Lung (tissue), 12 donors: ENCODE results near the gene DRC7. TPM values are rescaled to one million over a fixed set of nuclear protein-coding genes. Genes with fewer than 3 reads are reported as not detected.

Experiments
- ATAC-seq: fragments of 200-7000 bp; cut with Tn5 transposase; one replicate; pipeline ENCODE4 v1.9.1; 2020; ENCODE audit warnings: moderate number of reproducible peaks; ENCODE audit not compliant: insufficient read depth, low FRiP score
- DNase-seq, 3 donors: peaks; one replicate each; pipeline ENCODE4 v3.0.0-alpha.2; 2013 to 2017
- H3K27ac ChIP-seq, 2 donors: one replicate each; pipeline ENCODE4 v1.5.1; 2013; ENCODE audit warnings: mild to moderate bottlenecking in 2 of 2, moderate library complexity in 2 of 2, control low read depth in 1 of 2, inconsistent platforms in 1 of 2, low read depth in 1 of 2, low read length in 1 of 2
- H3K27me3 ChIP-seq, 3 donors: one replicate each; pipeline ENCODE4 v1.5.1; 2013; ENCODE audit warnings: low read length in 2 of 3; ENCODE audit not compliant: control insufficient read depth in 3 of 3, insufficient read depth in 3 of 3
- H3K36me3 ChIP-seq, 4 donors: one replicate each; pipeline ENCODE4 v1.5.1; 2013; ENCODE audit warnings: low read length in 4 of 4, mild to moderate bottlenecking in 1 of 4, moderate library complexity in 1 of 4; ENCODE audit not compliant: control insufficient read depth in 4 of 4, insufficient read depth in 4 of 4
- H3K4me1 ChIP-seq, 5 donors: one replicate each; pipeline ENCODE4 v1.5.1; 2013; ENCODE audit warnings: low read length in 5 of 5, mild to moderate bottlenecking in 2 of 5, moderate library complexity in 1 of 5; ENCODE audit not compliant: control insufficient read depth in 5 of 5, insufficient read depth in 5 of 5
- H3K4me3 ChIP-seq: one replicate; pipeline ENCODE4 v1.5.1; 2013; ENCODE audit warnings: mild to moderate bottlenecking, control low read depth, moderate library complexity
- H3K9ac ChIP-seq, 2 donors: one replicate each; pipeline ENCODE4 v1.5.1; 2013; ENCODE audit warnings: low read length in 2 of 2, control low read depth in 1 of 2; ENCODE audit not compliant: insufficient read depth in 1 of 2
- H3K9me3 ChIP-seq, 4 donors: one replicate each; pipeline ENCODE4 v1.5.1; 2013; ENCODE audit warnings: low read length in 3 of 4, mild to moderate bottlenecking in 1 of 4, moderate library complexity in 1 of 4; ENCODE audit not compliant: control insufficient read depth in 4 of 4, insufficient read depth in 3 of 4
- CTCF ChIP-seq: IDR thresholded peaks from 2 replicates; pipeline ENCODE4 v1.5.1; 2012; ENCODE audit warnings: mild to moderate bottlenecking; ENCODE audit errors: control extremely low read depth, extremely low read depth
- WGBS, 2 donors: extraction: QIAGEN DNeasy Blood & Tissue Kit; methylation state at CpG; one replicate each; pipeline ENCODE4 v1.1.7; 2013; 5-methylcytosine and 5-hydroxymethylcytosine counted together
- polyA plus RNA-seq, 2 donors: library from polyadenylated mRNA; stranded (reverse); fragments of 200-250 nt; gene quantifications; one replicate each; pipeline ENCODE4 v1.2.1, GENCODE V29; 2013
- total RNA-seq, 2 donors: library from RNA; depleted of rRNA in 1 of 2; stranded (reverse); fragments of >200 nt in 1 of 2; gene quantifications; one replicate each; pipeline ENCODE4 v1.2.1, GENCODE V29; 2014 to 2021
- donor health status: control.
- donor health status: control.
- donor health status: Bipolar disorder and iron deficiency.
- donor health status: healthy.
- donor health status: DM: yes; HTN: yes; CAD: no.

DRC7 gene
- total and polyA plus RNA-seq, 4 donors, result 2.5 to 10.9 (median 6.4) TPM

GRCh38 chr16:57766714-57767348 lies 72.2 kb downstream of the DRC7 start:
- Histone ChIP-seq H3K4me1 (no peaks in the 10 kb centered on the region), H3K9ac (no peak overlapping the region), H3K9me3 (no peaks in the 10 kb centered on the region), H3K36me3 (peaks cover 5 to 61% (median 22%) of the 10 kb centered on the region in 4 donors), H3K27ac (no peak overlapping the region), H3K27me3 (no peaks in the 10 kb centered on the region), H3K4me3 (no peak overlapping the region)
- TF ChIP-seq CTCF, result no peak
- 91 to 93% methylated on average over 15 of the region's 15 CpGs for WGBS, 2 donors
- DNase-seq (no peak), ATAC-seq (no peak)

- Histone ChIP-seq H3K27ac (no peak overlapping the region), H3K9ac (no peak overlapping the region), H3K4me1 (peaks cover 0 to 2% (median 0%) of the 10 kb centered on the region in 5 donors), H3K36me3 (peaks cover 5 to 43% (median 20%) of the 10 kb centered on the region in 4 donors), H3K4me3 (no peak overlapping the region), H3K27me3 (no peaks in the 10 kb centered on the region), H3K9me3 (no peaks in the 10 kb centered on the region)
- no peak for DNase-seq
- no peak for TF ChIP-seq CTCF
- no peak for ATAC-seq
- WGBS, 2 donors, result 95 to 96% methylated on average over 22 of the region's 22 CpGs
These were observed 75.0 kb downstream of the DRC7 start for GRCh38 chr16:57769541-57770145.

GRCh38 chr16:57770361-57770760 lies 75.8 kb downstream of the DRC7 start:
- Histone ChIP-seq H3K4me1 (peaks cover 0 to 2% (median 0%) of the 10 kb centered on the region in 5 donors), H3K9me3 (no peaks in the 10 kb centered on the region), H3K4me3 (no peak overlapping the region), H3K36me3 (peaks cover 5 to 42% (median 17%) of the 10 kb centered on the region in 4 donors), H3K27me3 (no peaks in the 10 kb centered on the region), H3K27ac (no peak overlapping the region), H3K9ac (no peak overlapping the region)
- no peak for TF ChIP-seq CTCF
- no peak for DNase-seq
- ATAC-seq, result no peak
- 95 to 97% methylated on average over 15 of the region's 15 CpGs for WGBS, 2 donors
